GM18526 (cell line): ENCODE measurements around the gene REELD1.

ENCODE experiments used
- POLR2A ChIP-seq: IDR thresholded peaks from 3 replicates; pipeline ENCODE4 v1.6.1; 2011; ENCODE audit not compliant: insufficient read length; ENCODE audit errors: extremely low read depth

REELD1 gene

DNA sequence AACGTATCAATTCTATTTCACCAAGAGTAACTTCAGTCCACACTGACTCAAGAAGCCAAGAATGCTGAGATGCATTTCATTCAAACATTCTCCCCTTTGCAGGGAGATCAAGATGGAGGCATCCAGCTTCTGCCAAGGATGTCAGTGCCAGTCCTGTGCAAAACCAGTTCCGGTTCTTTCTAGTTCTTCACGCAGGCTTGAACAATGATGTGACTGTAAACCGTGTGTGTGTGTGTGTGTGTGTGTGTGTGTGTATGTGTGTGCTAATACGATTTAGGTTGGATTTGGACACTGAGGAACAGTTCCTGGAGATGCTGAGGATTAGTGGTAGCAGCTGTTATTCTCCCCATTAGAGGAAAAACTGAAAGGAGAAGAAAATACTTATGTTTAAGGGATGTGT is at the start of gene REELD1:
Gene REELD1 (plus strand): TSS at position 301 of the 400 bp plus-strand sequence. CDS start 2,415 bp downstream, outside the sequence.
- TF ChIP-seq POLR2A = no peak

DNA sequence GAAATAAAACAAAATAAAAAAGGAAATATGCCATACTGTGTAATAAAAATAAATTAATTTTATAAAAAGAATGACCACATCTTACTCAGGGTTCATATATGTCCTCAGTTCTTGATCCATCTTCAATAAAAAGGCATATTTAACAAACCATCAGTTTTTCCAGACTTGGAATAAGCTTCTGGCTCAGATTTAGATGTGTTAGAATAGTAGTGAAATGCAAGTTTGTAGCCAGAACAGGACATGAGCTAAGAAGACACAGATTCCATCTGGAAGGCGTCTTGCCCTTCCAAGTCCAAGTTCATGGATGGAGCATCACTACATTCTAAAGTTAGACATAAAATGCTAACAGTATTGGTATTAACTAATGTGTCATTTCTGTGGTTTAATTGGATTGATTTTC is 49.1 kb upstream of the REELD1 start:
- TF ChIP-seq POLR2A = no peak

DNA sequence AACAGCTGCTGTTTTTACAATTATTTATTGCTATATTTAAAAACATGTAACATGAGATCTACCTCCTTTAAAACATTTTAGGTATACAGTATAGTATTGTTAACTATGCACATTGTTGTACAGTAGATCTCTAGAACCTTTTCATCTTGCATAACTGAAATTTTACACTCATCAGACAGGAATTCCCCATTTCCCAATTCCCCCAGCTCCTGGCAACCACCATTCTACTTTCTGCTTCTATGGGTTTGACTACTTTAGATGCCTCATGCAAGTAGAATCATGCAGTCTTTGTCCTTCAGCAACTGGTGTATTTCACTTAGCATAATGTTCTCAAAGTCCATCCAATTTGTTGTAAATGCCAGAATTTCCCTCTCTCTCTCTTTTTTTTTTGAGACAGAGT is 48.5 kb upstream of the REELD1 start:
- TF ChIP-seq POLR2A = no peak

DNA sequence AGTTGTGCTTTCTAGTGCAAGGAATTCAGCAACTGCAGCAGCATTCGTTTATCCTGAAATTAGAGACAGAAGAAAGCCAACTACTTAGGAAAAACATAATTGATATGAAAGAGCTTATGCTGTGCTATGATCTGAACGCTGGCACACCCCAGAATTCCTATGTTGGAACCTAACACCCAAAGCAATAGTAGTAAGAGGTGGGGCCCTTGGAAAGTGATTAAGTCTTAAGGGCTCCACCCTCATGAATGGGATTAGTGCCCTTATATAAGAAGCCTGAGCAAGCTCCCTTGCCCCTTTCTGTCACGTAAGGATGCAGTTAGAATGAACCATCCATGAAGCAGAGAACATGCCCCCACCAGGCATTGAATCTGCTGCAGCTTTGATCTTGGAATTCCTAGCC is 44.2 kb upstream of the REELD1 start:
- no peak for TF ChIP-seq POLR2A

DNA sequence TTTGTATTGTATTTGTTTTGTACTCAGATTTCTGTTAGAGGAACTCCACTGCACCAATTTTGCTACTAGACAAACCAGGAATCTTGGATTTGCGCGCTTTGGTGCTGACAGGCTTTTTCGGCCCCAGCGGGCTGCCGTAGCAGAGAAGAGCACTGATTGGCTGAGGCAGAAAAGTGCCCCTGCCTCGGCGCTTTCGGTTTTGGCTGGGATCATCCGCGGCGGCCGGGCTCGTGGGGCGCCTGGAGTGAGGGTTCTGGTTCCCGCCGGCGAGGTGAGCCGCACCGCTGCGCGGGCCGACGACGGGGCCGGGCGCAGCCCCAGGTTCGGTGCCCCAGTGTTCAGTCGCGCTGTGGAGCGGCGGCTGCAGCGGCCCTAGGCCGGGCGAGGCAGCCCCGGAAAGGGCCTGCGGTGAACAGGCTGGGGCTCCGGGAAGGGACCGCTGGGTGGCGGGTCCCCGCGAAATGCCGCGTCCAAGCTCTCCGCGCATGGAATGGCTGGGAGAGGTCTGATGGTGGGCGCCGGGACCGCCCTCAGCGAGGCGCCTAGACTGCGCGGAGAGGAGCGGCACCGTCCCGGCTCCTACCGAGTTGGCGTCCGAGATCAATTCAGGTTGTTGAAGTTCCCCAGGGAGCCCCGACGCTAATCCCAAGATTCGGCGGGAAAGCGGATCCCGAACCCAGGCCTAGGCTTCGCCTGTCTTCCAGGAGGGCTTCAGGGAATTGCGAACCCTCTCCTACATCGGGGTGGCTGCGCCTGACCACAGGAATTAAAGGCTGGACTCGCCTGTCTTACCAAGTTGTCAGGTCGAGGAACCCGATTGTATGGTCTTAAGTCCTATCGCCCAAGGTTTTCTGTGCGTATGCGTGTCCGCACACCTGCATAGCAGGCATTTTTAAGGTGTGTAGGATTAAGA is 38.5 kb upstream of the REELD1 start, which contains the start of gene LSM6:
Gene LSM6 (plus strand): TSS at position 178 of the 913 bp plus-strand sequence. CDS start 7,204 bp downstream, outside the sequence.
- peak; percentile 68 for TF ChIP-seq POLR2A

DNA sequence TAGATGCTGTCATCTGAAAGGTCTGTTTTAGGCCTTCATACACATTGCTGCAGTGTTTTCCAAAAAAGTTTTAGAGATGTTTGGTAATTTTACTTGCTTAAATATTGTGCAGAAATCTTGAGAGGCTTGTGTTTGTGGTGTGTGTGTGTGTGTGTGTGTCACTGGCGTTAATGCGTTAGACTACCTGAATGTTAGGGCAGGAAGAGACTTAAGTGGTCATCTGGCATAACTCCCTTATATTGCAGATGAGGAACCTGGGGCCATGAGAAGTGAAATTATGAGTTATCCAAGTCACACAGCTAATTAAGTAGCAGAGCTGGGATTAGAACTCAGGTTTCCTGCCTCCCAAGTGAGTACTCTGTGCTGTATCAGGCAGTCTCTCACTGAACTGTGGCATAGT is 37.4 kb upstream of the REELD1 start:
- no peak for TF ChIP-seq POLR2A

DNA sequence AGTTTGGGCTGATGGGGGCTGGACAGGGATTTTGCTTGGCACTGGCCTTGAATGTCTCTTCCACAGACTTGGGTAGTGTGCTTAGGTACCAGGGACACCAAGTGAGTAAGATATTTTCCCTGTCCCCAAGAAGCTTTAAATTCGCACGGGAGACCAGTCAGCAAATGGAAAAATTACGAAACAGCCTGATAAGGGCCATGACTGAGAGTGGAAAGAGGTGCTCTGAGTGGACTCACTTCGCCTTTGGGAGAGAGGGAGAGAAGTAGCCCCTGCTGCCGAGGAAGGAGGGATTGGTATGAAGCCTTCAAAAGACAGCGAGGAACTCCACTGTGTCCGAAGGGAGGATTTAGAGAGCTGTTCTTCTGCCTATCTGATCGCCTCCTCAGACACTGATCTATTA is 36.2 kb upstream of the REELD1 start:
- TF ChIP-seq POLR2A = no peak

DNA sequence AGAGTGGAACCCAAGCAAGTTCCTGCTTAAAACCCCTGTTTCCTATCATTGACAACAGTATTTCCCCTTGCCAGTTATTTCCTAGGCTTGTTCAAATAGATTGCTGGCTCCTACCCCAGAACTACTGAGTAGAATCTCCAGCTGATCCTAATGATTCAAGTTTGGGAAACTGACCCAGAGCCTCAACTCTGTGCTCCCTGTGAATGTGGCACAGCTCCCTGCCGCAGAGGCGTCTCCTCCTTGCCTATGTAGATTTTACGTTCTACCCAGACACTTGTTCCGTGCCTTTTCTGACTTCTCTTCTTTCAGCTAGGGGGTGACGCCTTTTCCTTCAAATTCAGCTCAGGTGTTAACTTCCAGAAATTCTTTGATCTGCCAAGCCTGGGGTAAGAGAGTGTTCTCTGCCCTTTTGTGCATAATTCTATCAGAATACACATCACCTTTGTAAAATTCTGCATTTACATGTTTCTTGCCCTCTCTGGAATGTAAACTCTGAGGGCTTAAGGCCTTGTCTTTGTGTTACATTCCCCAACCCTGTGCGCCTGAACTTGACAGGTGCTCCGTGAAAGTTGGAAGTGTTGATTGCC is 34.5 kb upstream of the REELD1 start:
- no peak for TF ChIP-seq POLR2A

DNA sequence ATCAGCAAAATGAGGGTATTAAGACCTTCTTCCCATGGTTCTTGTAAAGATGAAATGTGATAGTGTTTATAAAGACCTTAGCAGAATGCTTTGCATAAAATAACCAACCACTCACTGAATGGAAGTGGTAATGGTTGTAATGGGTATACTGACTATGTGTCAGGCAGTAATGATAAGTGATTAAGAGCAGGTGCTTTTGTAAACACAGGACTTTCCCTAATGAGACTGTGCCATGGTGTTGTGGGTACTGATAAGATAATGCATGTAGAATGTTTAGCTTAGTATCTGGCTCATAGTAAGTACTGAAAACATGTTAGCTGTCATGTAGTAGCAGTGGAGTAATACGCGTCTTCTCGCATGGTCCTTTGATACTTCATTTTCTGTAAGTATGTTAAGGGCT is 31.9 kb upstream of the REELD1 start:
- TF ChIP-seq POLR2A = no peak

DNA sequence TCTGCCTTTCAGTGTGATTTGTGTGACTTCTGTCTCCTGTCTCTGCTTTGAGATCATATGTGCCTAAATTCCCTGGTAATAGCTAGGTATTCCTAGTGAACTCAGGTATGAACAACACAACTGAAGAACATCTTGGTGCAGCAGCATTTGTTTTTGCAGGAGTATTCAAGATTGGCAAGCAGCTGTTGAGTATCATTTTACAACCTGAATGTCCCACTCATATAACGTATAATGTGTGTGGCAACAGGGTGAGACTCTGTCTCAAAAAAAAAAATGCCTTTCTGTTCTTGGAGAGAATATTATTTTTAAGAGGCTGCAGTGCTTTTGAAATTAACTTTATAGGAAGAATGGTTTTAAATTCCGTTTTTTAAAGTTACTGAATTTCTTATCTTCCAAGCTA is 31.1 kb upstream of the REELD1 start:
- TF ChIP-seq POLR2A = no peak

DNA sequence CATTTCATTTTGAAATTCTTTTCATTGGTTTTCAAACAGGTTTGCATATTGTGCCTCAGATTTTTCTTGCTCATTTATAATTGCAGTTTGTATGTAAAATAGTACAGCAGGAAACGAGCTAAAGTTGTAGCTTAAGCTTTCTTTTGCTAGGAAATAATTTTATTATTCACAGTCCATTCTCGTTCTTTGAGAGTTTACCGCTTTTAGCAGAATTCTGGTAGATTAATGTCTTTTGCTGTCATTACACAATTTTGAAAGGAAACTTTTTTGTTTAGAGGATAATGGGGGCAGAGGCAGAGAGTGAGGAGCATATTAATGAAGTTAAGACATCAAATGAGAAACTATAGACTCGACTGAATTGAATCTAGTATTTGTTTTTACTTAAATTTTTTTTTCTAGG is 28.3 kb upstream of the REELD1 start:
- TF ChIP-seq POLR2A = no peak

DNA sequence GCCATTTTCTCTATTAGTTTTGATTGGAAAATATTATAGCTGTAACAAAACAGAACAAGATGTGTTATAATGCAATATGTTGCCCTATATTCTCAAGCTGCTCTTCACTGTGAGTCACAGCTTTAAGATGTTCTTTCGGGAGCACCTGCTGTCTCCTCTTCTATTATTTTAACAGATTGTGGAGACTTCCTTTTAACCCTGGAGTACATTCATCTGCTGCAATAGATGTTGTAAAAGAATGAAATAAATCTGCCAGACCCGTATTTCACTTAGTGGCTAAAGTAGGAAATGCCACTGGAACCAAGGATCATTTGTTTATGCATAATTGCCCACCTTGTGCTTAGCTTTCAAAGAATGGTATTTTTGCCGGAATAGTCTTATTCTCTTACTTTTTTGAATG is 27.7 kb upstream of the REELD1 start:
- no peak for TF ChIP-seq POLR2A

DNA sequence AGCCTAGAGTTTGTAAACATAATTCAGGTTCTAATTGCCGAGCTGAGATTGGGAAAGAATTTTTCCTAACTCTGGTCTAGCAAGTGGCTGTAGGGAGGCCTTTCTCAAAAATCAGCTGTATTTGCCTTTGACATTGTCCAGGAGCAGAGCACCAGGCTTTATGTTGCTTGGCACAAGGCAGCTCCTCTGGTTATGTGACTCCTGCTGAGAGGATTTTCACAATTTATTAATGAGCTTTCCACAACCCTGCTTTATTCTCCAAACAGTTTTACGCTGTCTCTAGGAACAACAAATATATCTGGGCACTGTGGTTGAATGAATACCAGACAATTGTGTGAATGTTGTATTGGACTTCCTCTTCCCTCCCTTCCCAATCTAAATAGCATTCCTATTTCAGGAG is 23.9 kb upstream of the REELD1 start:
- TF ChIP-seq POLR2A = no peak

DNA sequence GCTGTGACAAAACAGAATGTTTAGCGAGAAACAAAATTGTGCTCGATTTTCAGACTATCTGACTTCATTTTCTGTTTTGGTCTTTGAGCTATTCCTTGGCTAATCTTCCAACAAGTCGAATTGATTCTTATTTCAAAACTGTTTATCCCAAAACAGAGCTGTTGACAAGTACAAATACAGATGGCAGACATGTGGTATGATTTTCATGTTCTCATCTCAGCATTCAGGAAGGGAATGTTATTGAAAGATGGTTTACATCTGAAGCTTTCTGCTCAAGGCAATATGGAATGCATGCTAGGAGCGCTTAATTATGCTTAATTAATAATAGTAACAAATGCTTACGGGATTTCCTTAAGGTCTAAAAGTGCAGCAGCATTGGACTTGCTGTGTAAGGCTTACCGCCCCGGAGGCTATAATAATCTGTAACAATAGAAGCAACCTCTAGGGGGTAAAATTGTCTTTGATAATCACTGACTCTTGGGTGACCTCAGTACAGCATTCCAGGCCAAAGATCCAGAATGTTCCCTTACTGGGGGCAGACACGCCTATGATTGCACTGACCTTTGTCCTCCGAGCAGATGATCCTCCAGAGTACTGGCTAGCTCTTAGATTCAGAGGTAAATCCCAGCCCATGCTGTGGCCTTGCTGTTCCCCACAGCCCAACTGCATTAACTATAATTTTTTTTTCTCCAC is 22.4 kb upstream of the REELD1 start:
- TF ChIP-seq POLR2A = no peak

DNA sequence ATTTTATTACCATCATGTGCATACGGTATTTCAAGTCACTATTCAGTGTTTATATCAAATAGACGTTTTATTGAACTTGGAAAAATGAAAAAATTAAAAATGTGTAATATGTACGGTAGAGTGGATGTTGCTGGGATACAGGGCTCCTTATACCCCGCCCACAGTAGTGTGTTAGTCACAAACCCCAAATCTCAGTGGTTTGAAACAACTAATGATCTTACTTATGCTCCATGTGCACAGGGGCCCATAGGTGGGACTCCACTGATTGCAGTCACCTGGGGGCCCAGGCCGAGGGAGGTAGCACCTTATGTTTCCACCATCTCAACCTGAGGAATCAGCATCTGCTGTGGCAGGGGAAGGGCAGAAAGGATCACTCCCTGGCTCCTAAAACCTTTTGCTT is 20.7 kb upstream of the REELD1 start:
- TF ChIP-seq POLR2A = no peak

DNA sequence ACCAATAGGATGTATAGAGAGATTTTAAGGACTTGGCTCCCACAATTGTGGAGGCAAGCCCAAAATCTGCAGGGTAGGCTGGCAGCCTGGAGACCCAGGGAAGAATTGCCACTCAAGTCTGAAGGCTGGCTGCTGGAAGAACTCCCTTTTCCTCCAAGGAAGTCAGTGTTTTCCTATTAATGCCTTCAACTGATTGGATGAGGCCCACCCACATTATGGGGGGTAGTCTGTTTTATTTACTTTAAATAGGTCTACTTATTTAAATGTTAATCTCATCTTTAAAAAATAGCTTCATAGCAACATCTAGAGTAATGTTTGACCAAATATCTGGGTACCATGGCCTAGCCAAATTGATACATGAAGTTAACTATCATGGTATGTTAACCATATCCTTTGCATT is 20.1 kb upstream of the REELD1 start:
- no peak for TF ChIP-seq POLR2A
